GM21619 (cell line): ENCODE measurements around the gene TMEM178B.

Experiments used
- ATAC-seq: cut with Tn5 transposase; IDR thresholded peaks from one replicate; pipeline ENCODE4 v1.9.1; 2021; ENCODE audit not compliant: unreplicated experiment

The TMEM178B gene

GRCh38 chr7:141349338-141349737, 275.5 kb downstream of the TMEM178B start:
- ATAC-seq = no peak

- no peak for ATAC-seq
These were observed 275.9 kb downstream of the TMEM178B start for GRCh38 chr7:141349804-141350203.

GRCh38 chr7:141351175-141351574, 277.3 kb downstream of the TMEM178B start:
- ATAC-seq = no peak

DNA sequence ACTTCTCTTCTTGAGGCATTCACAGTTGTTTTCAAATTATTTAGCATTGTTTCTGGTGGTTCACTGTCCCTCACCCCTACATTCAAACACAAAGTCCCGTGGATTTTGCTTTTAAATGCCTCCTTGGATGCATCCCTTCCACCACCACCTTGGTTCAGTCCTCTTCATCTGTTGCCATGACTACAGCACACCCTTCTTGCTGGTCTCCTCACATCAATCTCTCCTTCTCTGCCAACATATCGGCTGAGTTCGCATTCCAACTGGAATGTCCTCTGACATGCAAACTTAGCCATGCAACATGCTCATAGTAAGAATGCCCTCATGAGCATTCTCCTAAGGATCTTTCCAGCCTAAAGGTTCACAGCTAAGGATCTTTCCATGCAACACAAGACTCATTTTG, 279.1 kb downstream of the TMEM178B start:
- no peak for ATAC-seq

- ATAC-seq = no peak
These were observed 280.4 kb downstream of the TMEM178B start for GRCh38 chr7:141354251-141354650.

GRCh38 chr7:141355032-141355431, 281.2 kb downstream of the TMEM178B start:
- no peak for ATAC-seq

DNA sequence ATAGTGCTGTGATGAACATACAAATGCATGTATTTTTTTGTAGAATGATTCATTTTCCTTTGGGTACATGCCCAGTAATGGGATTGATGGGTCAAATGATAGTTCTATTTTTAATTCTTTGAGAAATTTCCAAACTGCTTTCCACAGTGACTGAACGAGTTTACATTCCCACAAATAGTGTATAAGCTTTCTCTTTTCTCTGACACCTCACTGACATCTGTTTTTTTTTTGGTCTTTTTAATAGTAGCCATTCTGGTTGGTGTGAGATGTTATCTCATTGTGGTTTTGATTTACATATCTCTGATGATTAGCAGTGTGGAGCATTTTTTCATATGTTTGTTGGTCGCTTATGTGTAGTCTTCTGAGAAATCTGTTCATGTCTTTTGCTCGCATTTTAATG, 282.3 kb downstream of the TMEM178B start:
- no peak for ATAC-seq

DNA sequence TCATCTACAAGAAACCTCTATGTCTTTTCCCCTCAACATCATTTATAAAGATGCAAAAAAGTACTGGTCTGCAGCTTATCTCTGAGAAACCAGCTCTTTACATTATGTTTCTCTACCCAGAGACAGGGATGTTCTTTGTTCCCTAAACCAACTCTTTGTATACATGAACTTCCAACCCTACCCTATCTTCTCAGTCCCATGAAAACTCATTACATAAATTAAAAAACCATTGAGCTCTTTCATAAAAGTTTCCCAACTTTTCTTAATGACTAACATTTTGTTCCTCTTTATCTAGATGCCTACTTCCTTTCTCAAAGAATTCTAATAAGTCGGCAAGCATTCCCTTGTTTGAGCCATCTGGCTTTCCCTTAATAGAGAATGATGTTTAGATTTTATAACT, 284.5 kb downstream of the TMEM178B start:
- ATAC-seq = no peak

- ATAC-seq = no peak
These were observed 285.4 kb downstream of the TMEM178B start for GRCh38 chr7:141359262-141359661.

- no peak for ATAC-seq
These were observed 286.0 kb downstream of the TMEM178B start for GRCh38 chr7:141359740-141360415.

GRCh38 chr7:141360416-141360760, 286.5 kb downstream of the TMEM178B start:
- no peak for ATAC-seq

DNA sequence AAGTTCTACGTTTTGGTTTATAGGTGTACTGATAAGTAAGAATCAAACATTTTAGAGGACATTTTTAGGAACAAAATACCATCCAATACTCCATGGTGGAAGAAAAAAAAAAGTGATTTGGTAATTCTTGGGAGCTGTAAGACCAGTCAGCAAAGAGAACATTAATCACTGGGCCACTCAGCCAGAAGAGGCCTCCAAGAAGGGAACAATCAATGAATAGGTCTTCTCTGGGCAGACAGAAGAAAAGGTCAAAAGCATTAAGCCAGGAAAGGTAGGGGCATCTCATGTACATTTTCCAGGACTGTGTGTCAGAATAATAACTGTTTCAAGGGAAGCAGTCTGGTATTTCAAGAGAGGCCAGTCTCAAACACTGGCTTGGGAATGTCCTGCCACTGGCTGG, 286.9 kb downstream of the TMEM178B start:
- no peak for ATAC-seq

DNA sequence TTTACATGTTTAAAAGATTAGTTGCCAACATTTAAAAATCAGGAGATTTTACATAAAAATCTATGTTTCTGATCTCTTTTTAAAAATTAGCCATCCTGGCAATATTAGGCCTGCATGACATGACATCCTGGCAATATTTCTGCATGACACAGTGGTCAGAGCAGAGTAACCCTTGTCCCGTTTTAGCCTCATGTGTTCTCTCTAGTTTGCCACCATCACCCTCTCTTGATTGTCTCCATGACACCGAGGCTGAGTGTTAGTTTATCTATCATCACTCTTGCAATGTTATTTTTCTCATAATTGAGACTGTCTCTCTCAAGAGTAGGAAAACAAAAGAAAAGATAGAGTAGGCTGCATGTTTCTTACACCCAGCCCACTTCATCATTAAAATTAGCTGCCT, 287.6 kb downstream of the TMEM178B start:
- no peak for ATAC-seq

DNA sequence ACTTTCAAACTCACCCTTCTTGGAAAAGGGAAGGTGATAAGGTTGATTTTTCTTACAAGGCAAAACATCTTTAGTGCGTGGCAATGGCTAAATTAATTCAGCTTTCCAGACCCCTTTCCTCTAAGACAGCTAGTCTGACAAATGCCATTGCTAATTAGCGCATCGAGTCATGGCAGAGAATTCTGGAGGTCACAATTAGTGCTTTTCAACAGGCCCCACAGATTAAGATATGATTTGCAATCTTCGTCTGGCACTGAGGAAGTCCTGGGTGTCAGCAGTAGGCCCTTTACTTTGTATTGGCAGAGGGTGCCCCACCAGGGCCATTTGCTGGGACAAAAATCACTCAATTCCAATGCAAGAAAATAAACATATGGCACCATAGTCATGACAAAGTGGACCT, 288.1 kb downstream of the TMEM178B start:
- ATAC-seq = no peak

DNA sequence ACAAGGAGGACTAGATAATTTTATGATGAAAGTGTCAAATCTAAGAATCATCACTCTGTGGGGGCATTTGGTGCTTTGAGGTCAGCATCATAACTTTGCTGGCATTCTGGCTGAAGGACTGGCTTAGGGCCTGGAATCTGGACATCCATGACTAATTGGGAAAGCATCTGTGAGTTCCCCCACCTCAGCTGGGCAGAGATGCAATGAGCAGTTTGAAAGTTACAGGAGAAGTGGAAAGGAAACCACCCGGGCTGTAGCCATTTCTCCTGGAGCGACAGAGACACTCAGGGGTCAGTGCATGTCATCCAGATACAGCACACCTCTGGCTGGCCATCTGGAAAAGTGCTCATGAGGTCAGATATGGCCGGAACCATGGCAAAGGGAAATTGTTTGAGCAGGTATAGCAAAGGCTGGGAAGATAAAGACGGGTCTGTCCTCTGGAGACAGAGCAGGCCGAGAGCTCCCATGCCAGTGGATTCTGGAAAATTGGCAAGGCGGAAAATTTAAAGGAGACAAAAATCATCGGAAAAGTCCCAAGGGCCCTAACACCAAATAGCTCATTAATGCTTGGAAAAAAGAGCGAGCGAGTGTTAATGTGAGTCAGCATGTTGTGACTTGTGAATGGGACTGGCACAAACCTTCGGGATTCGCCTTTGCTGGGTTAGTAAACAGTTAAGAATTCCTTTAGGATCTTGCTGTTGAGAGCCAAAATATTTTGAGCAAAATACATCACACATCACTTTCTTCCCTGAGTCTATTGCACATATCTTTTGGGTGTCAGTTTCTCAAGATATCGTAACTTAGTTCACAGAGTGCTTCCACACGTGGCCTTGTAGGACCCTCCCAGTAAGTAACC, 288.9 kb downstream of the TMEM178B start:
- no peak for ATAC-seq

DNA sequence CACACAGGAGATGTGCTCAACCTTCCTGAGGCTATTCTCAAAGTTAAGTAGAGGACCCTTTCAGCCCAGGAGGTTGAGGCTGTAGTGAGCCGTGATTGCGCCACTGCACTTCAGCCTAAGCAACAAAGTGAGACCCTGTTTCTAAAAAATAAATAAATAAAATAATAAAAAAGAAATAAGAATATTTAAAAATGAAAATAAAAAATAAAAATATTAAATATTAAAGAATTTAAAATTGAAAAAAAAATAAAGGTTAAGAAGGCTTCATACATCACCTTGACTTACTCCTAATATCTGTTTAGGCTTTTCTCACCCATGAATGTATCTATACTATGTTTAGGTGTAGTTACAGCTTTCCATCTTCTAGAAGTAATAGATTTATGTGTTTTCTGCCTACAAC, 289.9 kb downstream of the TMEM178B start:
- no peak for ATAC-seq

DNA sequence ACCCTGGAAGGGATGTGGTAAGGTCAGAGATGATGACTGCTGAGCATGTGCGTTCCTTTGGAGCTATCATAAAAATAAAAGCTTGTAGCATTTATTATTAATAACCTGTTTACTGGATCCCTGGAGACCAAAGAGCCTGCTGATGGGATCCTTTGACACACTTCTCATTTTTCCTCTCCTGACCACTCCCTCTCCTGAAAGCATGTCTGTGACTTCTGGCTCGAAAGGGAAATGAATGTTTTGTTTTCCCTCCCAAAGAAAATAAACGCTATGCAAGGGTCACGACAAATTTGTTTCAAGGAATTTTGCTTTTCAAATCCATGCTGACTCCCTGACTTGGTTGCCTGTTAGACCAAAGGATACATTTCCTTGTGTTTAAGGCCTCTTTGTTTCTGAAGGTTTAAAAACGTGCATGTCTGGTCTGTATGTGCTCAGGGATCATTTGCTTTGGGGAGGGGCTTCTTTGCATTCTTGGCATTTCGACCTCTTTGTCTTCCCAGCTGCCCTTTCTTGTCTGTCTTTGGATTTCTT, 292.3 kb downstream of the TMEM178B start:
- ATAC-seq = no peak

- ATAC-seq = no peak
These were observed 295.6 kb downstream of the TMEM178B start for GRCh38 chr7:141369422-141369821.

- ATAC-seq = no peak
These were observed 296.3 kb downstream of the TMEM178B start for GRCh38 chr7:141370178-141370577.

- no peak for ATAC-seq
These were observed 296.8 kb downstream of the TMEM178B start for GRCh38 chr7:141370650-141371049.

DNA sequence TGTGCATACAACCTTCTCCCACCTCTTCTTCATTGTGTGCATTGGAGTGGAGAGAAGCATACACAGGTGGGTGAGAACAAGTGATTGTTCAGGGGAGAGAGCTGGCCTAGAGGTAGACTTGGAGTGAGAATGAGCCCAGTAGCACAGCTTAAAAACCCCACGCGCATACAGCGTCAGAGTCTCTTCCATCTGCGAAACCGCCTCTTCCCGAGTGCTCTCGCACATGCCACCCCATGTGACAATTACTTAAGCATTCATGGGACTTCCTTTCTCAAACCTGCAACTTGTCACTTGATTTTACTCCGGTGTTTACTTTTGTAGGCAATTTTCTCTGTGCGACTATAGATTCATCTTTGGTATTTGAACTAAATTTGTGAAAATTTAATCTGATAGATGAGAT, 300.6 kb downstream of the TMEM178B start:
- no peak for ATAC-seq

- ATAC-seq = no peak
These were observed 301.6 kb downstream of the TMEM178B start for GRCh38 chr7:141375442-141375841.
